Measurements from ENCODE around the gene TECPR1.

Gene TECPR1

DNA sequence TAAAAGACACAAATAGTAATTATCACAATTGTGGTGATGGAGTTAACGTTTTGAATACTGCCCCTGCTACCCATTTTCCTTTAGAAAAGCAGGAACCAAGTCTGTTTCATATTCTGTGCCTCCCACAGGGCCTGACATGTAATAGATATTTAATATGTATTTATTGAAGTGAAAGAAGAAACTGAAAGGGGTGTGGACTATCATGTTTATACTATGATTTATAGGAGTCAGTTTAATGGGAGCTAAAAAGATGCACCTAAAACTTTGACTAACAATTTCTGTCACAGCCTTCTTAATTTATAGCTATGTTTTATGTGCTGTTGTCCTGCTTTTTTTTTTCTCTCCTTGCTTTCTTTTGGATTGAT lies 64.9 kb downstream of the TECPR1 start:
- in situ Hi-C loops (cut with HindIII; ENCODE audit: low pct_ligation_motif_present, low pct_unique_long_range_greater_than_20kb, low sequenced_read_pairs), result no loop called here
- DNase-seq, result no peak

DNA sequence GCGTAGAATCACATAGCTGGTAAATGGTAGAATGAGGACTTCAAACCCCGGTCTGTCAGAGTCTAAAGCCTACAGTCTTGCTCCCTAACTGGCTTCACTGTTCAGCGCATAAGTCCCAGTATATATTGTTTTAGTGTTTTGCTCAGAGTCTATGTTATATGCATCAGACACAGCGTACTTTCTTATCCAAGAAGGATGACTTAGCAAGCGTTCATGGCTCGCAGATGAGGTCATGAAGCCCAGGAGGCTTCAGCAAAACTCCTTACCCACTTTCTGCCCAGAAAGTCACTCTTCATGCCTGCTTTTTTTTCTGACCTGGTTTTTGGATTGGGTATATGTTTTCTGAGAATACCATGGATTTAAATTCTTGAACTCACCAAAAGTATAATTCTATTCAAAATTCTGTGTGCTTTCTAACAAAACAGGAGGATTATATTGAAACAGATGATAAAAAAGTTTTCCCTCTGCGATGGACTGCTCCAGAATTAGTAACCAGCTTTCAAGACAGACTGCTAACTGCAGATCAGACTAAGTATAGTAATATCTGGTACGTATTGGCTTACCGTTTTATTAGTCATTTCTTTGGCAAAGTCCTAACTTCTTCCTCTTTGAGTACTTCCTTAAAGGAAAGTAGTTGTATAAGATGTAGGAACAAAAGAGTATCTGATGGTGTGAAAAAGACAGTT lies 65.4 kb downstream of the TECPR1 start:
- no peak for DNase-seq
- in situ Hi-C loops (cut with HindIII; ENCODE audit: low pct_ligation_motif_present, low pct_unique_long_range_greater_than_20kb, low sequenced_read_pairs), result no loop called here

DNA sequence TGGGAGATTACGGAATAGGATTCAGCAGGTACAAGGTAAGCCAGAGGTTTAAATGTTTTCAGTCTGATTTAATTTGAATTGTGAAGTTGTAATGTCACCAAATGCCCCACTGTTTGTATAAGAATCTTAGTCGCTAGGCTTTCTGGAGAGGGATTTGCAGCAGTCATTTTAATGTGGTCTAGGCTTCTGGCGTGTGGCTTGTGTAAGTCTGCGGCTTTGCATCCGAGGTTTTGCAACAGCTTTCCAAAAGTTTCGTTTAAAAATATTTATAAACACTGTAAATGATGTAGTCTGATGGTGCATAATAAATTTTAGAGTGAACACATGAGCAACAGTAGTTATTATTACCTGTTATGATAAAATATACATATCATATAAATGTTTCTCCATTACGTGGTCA lies 66.9 kb downstream of the TECPR1 start:
- in situ Hi-C loops (cut with HindIII; ENCODE audit: low pct_ligation_motif_present, low pct_unique_long_range_greater_than_20kb, low sequenced_read_pairs), result no loop called here
- DNase-seq, result no peak

DNA sequence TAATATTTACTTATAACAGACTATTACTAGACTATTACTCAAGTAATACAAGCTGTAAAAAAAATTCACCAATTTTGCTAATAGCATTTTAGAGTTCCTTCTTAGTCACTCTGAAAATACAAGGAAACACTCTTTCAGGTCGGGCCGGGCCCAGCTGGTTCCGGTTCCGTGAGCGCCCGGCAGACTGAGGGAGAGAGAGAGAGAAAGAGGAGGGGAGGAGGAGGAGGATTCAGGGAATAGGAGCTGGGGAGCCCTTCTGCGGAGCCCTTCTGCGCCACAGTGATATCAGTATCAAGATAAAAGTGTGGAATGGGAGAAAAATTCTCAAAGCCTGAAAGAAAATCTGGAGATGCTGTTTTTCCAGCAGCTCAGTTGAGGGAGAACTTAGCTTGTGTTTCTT lies 71.3 kb downstream of the TECPR1 start:
- in situ Hi-C loops (cut with HindIII; ENCODE audit: low pct_ligation_motif_present, low pct_unique_long_range_greater_than_20kb, low sequenced_read_pairs), result no loop called here

DNA sequence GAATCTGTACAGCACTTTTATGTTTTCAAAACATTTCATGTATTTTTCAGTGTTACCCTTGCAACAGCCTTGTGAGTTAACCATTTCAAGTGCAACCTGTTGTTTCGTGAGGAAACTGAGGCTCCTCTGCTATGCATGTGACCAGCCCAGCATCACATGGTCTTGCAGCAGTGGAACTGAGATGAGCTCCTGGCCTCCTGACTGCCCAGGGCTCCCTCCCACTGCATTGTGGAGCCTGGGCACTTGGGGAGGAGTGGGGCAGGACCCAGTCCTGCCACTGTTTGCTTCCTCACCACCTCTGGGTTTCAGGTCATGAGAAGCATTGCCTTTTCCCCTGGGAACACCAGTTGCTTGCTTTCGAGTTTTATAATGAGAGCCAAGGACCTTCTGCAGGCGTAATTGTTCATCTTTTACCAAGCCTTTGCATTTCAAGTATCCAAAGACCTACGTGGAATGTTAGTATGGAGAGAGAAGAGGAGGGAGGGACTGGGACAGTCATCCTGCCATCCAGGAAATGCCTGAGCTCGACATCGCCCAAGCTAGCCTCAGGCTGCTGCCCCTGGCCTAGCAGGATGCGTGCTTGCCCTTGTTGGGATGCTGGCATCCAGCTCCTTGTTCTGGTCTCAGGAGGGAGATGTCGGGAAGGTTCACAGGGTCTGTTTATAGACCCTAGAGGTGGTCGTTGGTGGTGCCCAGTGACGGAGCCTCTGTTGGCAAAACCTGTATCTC lies 73.1 kb downstream of the TECPR1 start:
- no peak for DNase-seq

More for the DNA sequence above, 71.3 kb downstream of the TECPR1 start:
- no peak for DNase-seq

DNA sequence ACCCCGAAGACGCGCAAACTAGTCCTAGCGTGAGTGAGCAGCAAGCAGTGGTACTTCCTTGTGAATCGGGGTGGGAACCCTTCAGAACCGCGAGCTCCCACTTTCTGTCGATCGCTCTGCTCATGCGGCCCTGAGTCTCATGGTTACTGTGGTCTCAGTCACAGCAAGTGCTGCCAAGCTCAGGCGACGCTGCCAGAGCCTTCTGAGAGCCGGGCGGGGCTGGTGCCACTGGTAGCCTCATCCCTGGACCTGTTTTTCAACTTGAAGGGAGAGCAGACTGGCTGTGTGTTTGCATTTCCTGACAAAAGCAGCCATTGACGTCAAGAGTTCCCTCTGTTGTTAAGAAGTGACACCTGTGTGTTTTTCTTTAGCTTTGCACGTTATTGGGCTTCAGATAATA lies 73.7 kb downstream of the TECPR1 start:
- in situ Hi-C loops (cut with HindIII; ENCODE audit: low pct_ligation_motif_present, low pct_unique_long_range_greater_than_20kb, low sequenced_read_pairs), result no loop called here
- no peak for DNase-seq

More for the DNA sequence above, 73.1 kb downstream of the TECPR1 start:
- in situ Hi-C loops (cut with HindIII; ENCODE audit: low pct_ligation_motif_present, low pct_unique_long_range_greater_than_20kb, low sequenced_read_pairs), result no loop called here

DNA sequence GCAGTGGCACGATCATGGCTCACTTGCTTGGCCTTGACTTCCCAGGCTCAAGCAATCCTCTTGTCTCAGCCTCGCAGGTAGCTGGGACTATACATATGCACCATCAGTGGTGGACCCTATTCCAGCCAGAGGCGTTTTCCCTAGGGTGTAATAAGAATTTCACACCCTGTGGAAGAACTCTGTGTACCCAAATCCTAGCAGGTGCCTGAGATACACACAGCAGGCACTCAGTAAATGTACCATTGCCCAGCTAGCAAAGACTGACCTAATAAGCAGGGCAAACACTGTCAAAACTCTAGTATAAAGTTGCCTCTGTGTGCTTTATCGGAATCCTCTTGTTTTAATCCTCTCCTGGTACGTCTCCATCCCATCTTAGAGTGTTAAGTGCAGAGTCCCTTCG lies 74.5 kb downstream of the TECPR1 start:
- DNase-seq, result no peak
- in situ Hi-C loops (cut with HindIII; ENCODE audit: low pct_ligation_motif_present, low pct_unique_long_range_greater_than_20kb, low sequenced_read_pairs), result no loop called here

DNA sequence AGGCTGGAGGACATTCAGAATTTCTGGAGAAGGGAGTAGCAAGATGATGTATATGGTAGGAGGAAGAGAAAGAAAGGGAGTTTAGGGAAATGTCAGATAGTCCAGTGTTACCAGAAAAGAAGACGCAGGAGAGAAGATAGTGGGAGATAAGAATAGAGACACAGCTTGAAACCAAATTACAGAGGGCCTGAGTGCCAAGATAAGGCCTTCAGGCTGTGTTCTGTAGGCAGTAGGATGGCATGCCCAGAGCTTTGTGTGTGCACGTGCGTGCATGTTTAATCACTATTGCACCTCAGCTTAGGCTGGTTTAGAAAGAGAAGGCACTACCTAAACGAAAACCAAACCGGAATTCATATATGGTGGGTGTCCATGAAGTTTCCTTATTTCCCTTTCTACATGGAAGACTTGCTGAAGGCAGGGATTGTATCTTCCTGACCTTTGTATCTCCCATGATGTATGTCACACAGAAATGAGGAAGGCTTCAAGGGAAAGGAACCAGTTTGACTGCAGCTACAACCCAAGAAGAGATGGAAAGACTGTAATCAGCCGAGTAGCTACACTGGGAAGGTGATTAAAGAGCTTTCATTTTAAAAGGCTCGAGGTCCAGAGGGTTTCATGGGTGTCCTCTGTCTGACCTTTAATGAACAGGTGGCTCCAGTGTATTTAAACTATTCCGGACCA lies 76.6 kb downstream of the TECPR1 start:
- no peak for DNase-seq
- in situ Hi-C loops (cut with HindIII; ENCODE audit: low pct_ligation_motif_present, low pct_unique_long_range_greater_than_20kb, low sequenced_read_pairs), result no loop called here

DNA sequence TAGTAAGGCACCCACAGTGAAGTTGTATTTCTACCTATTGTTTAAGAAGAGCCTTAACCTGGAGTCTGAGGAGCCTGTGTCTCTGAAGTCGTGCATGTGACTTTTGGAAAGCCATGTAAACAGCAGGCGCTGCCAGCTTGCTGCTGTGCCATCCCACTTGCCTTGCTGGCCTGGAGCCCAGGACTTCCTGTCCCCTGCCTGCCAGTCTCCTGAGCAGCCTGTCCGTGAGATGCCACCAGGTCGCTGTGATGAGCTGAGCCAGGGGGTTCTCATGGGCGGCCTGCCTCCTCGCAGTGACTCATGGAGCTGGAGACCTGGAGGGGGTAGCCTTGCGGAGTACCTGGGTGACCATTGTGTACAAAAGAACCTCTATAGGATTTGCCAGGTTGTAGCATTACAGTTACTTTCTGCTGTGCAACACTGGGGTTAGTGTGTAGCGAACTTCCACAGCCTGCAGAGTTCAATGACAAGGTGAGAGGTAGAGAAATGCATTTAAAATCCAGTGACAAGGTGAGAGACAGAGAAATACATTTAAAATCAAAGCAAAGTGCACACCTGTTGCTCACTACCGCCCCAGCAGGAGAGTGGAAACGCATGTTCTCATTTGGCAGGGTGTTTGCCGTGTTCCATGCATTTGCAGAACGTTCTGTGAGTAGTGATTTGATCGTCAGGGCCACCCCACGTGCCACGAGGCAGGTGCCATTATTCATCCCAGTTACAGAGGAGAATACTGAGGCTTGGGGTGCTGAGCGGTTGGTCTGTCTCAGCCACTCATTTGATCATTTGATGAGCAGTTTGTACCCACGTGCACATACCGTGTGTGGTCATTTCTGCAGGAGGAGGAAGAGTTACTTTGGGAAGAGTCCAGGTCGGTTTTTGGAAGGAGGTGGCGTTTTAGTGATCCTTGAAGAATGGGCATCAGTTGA lies 77.4 kb downstream of the TECPR1 start:
- no peak for DNase-seq
- in situ Hi-C loops (cut with HindIII; ENCODE audit: low pct_ligation_motif_present, low pct_unique_long_range_greater_than_20kb, low sequenced_read_pairs), result no loop called here

DNA sequence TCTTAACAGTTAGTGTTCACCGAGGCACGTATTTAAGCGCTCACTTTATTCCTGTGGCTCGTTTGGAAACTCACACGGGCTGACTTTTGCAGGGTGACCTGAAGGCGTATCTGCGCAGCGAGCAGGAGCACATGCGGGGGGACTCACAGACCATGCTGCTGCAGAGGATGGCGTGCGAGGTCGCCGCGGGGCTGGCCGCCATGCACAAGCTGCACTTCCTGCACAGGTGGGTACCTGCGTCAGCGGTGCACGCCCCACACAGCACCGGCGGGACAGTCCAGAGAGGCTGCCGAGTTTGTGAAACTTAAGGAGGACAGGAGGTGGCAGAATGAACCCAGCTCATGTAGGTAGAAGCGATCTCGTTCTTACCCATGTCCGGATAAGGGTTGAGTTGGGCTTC lies 80.6 kb downstream of the TECPR1 start:
- in situ Hi-C loops (cut with HindIII; ENCODE audit: low pct_ligation_motif_present, low pct_unique_long_range_greater_than_20kb, low sequenced_read_pairs), result no loop called here
- DNase-seq, result no peak

DNA sequence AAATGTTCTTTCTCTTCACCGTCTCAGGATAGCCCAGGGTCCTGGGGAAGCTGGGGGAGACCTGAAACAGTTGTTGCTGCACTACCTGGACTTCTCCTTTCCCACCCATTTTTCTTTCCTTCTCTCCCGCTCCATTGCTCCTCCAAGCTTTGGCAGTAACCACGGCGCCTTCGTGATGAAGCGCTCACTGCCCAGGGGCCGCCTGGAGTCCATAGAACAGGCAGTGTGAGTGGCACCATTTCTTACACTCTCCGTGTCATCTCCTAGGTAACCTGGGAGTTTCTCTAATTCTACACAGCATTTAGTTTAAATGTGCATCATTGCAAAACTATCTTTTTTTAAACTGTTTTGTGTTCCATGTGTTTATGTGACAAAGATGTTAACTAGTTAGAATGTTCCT lies 81.1 kb downstream of the TECPR1 start:
- in situ Hi-C loops (cut with HindIII; ENCODE audit: low pct_ligation_motif_present, low pct_unique_long_range_greater_than_20kb, low sequenced_read_pairs), result no loop called here
- DNase-seq, result no peak

DNA sequence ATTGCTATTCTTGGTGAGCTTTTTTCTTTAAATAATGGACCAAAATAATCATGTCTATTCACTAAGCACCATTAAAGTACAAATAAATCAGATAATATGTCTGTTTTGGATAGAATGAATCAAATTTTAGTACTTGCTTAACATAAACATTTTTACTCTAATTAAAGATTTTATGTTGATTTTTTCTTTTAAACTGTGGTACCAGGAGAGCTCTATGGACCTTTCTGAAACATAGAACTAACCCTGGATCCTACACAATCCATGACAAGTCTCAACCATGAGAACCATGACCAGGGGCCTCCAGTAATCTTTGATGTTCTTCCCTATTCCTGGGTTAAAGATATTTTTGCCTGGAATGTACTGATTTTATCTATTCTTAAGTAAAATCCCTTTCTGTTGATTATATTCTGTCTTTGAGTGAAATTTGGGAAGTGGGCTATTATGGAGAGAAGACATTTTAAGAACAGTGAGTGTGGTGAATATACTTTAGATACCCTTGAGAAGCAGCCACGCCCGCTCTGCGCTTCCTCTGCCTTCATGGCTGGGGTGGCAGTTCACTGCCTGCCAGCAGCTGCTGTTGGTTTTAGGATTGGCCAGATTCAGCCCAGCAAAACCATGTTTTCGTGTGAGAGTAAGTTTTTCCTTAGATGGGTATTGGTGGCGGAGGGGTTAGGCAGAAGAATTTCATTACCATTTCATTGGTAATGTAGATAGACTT lies 83.0 kb downstream of the TECPR1 start:
- DNase-seq, result no peak
- in situ Hi-C loops (cut with HindIII; ENCODE audit: low pct_ligation_motif_present, low pct_unique_long_range_greater_than_20kb, low sequenced_read_pairs), result loop anchor here (10.0 kb wide), 1 partner anchor 134 kb away; no protein-coding TSS in a partner anchor

DNA sequence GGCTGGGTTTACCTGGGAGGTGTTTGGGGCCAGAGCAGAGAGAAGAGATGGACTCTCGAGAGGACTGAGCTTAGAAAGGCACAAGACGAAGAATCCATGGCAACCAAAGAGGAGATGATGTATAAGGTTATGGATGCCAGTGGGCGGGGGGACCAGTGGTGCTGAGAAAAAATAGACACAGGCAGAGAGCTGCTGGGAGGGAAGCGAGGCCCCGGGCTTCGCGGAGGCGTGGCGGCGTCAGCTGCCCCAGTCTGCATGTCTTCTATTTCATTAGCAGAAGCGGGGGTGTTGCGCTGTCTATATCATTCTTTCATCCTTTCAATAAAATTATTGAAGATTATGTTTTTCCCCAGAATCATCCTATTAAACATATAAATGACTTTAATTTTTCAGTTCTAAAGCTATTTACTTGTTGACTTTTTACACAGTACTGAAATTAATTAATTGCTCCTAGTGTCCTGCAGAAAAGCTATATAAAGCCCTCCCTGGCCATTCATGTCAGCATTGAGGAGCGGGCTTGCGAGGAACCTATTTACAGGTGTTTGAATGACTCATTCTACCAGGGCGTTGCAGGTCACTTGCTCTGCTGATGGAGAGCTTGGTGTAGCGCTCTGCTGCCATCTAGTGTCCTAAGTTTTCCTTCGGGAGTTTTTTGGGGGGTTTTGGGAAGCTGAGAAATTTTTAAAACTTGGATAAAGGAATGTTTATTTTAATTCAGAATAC lies 83.7 kb downstream of the TECPR1 start:
- in situ Hi-C loops (cut with HindIII; ENCODE audit: low pct_ligation_motif_present, low pct_unique_long_range_greater_than_20kb, low sequenced_read_pairs), result loop anchor here (10.0 kb wide), 1 partner anchor 134 kb away; no protein-coding TSS in a partner anchor
- peak; percentile 77 for DNase-seq

DNA sequence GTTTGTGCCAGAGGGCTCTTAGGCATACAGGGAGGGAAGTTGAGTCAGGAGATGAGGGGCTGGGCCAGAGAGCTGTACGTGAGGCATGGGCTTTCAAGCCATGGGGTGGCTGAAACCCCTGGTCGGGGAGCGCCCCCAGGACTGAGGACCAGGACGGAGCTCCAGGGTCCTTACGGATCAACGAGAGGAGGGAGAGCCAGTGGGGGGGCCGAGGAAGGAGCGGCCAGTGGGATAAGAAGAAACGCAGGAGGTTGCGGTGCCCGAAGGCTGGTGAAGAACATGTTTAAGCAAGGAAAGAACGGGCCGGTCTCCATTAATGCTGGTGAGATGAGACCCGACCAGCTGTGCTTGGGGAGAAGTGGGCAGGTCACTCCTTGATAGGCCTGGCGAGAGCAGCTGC lies 84.4 kb downstream of the TECPR1 start:
- in situ Hi-C loops (cut with HindIII; ENCODE audit: low pct_ligation_motif_present, low pct_unique_long_range_greater_than_20kb, low sequenced_read_pairs), result loop anchor here (10.0 kb wide), 1 partner anchor 133 kb away; no protein-coding TSS in a partner anchor

DNA sequence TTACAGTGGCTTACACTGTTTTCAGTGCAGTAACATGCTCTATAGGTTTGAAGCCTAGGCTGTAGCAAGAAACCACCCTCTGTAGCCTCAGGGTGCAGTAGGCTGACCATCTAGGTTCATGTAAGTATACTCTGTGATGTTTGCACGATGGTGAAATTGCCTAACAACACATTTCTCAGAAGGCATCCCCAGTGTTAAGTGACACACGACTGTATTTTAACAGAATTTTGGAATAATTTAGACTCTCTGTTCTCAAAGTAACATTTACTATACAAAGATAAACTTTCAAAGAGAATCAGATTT lies 85.4 kb downstream of the TECPR1 start:
- in situ Hi-C loops (cut with HindIII; ENCODE audit: low pct_ligation_motif_present, low pct_unique_long_range_greater_than_20kb, low sequenced_read_pairs), result loop anchor here (10.0 kb wide), 1 partner anchor 132 kb away; no protein-coding TSS in a partner anchor
- no peak for DNase-seq

More for the DNA sequence above, 84.4 kb downstream of the TECPR1 start:
- DNase-seq, result no peak

DNA sequence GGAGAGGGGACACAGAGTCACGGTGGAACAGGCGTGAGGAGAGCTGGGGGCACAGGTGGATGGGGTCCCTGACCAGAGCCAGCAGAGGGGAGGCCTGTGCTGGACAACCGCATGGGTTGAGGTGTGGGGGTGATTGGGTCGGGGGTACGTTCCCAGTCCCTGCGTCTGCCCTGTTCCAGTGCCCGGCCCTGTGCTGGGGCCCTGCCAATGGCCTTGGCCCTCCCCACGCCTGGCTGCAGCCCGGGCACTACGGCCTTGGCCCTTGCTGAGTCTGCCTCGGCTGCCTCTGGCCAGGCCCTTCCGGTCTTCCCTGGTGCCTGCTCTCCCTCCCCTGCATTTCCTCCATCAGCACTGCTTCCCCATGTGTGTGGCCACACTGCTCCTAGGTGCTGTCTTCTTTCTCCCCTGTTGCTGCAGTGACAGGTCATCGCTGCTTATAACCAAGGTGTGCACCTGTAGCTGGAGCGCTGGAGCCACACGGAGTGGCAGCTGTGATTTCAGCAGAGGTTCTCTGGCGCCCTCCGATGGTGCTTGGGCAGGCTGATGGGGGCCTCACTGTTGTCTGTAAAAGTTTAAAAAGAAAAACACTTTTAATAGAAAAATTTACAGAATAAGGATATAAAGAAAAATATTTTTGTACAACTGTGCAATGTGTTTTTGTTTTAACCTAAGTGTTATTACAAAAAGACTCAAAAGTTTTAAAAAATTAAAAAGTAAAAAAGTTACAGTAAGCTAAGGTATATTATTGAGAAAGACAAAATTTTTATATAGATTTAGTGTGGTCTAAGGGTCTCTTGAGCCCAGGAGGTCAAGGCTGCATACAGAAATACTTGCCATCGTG lies 86.0 kb downstream of the TECPR1 start:
- in situ Hi-C loops (cut with HindIII; ENCODE audit: low pct_ligation_motif_present, low pct_unique_long_range_greater_than_20kb, low sequenced_read_pairs), result loop anchor here (10.0 kb wide), 1 partner anchor 131 kb away; no protein-coding TSS in a partner anchor
- DNase-seq, result peak; percentile 68
